ENCODE measurements around the gene WBP4. TPM values are rescaled to one million over a fixed set of nuclear protein-coding genes. Genes with fewer than 3 reads are reported as not detected.

Gene WBP4
- polyA plus RNA-seq, 3 donors, result 2.8 to 3.8 (median 3.7) TPM

GRCh38 chr13:41107104-41107571 is 45.8 kb downstream of the WBP4 start:
- intact Hi-C loops (cut with micrococcal nuclease), result no loop called here
- H3K4me3 ChIP-seq (replicated peaks in 1 of 3; ENCODE audit: low read depth in 2 of 3, low read length in 3 of 3), result no peak overlapping the region
- no peak for TF ChIP-seq CTCF (IDR thresholded peaks at IDR 0.05)
- H3K9me3 ChIP-seq (replicated peaks in 1 of 2; ENCODE audit: control insufficient read depth in 1 of 2, insufficient read depth in 1 of 2, low read length in 2 of 2), result peaks cover 0 to 11% of the 10 kb centered on the region in 2 donors
- no peak for DNase-seq
- no peak overlapping the region for H3K27ac Mint-ChIP-seq
- no peaks in the 10 kb centered on the region for H3K4me1 ChIP-seq (ENCODE audit: control insufficient read depth in 1 of 2, insufficient read depth in 2 of 2, low read length in 2 of 2)
- no peaks in the 10 kb centered on the region for H3K36me3 Mint-ChIP-seq
- WGBS (ENCODE audit: insufficient coverage), result 97% methylated on average over 11 of the region's 15 CpGs
- H3K27ac ChIP-seq (ENCODE audit: low read depth in 1 of 2, low read length in 2 of 2), result no peak overlapping the region
- H4K20me1 ChIP-seq (ENCODE audit: insufficient read depth, low read length), result no peaks in the 10 kb centered on the region
- H3K79me2 ChIP-seq (ENCODE audit: insufficient read depth, low read length), result no peaks in the 10 kb centered on the region
- peaks cover 2 to 13% (median 8%) of the 10 kb centered on the region in 7 donors for H3K9me3 Mint-ChIP-seq
- H3K9ac ChIP-seq (ENCODE audit: insufficient read depth, low read length, poor library complexity, severe bottlenecking), result no peak overlapping the region
- H3K4me1 Mint-ChIP-seq, result no peaks in the 10 kb centered on the region
- no peak overlapping the region for H3K4me2 ChIP-seq (replicated peaks; ENCODE audit: extremely low read depth, low read length, poor library complexity, severe bottlenecking)
- H3K27me3 Mint-ChIP-seq (ENCODE audit: low read depth in 3 of 3), result peaks cover 0 to 4% (median 1%) of the 10 kb centered on the region in 3 donors
- no peaks in the 10 kb centered on the region for H3K36me3 ChIP-seq (replicated peaks in 1 of 2; ENCODE audit: control insufficient read depth in 1 of 2, insufficient read depth in 2 of 2, low read length in 2 of 2)
- no peak overlapping the region for H2AFZ ChIP-seq (ENCODE audit: insufficient read depth, low read depth, low read length, poor library complexity, severe bottlenecking)
- no peaks in the 10 kb centered on the region for H3K27me3 ChIP-seq (ENCODE audit: control insufficient read depth in 2 of 2, insufficient read depth in 2 of 2, low read length in 2 of 2)
- H3K4me3 Mint-ChIP-seq, result no peak overlapping the region

GRCh38 chr13:41107584-41108014 is 46.3 kb downstream of the WBP4 start:
- Mint-ChIP-seq H3K36me3 (no peaks in the 10 kb centered on the region), H3K4me1 (no peaks in the 10 kb centered on the region), H3K9me3 (peaks cover 2 to 13% (median 8%) of the 10 kb centered on the region in 7 donors), H3K4me3 (no peak overlapping the region), H3K27me3 (ENCODE audit: low read depth in 3 of 3) (peaks cover 0 to 4% (median 1%) of the 10 kb centered on the region in 3 donors), H3K27ac (no peak overlapping the region)
- Histone ChIP-seq H3K4me3 (replicated peaks in 1 of 3; ENCODE audit: low read depth in 2 of 3, low read length in 3 of 3) (no peak overlapping the region), H3K4me2 (replicated peaks; ENCODE audit: extremely low read depth, low read length, poor library complexity, severe bottlenecking) (no peak overlapping the region), H3K4me1 (ENCODE audit: control insufficient read depth in 1 of 2, insufficient read depth in 2 of 2, low read length in 2 of 2) (no peaks in the 10 kb centered on the region), H3K36me3 (replicated peaks in 1 of 2; ENCODE audit: control insufficient read depth in 1 of 2, insufficient read depth in 2 of 2, low read length in 2 of 2) (no peaks in the 10 kb centered on the region), H3K79me2 (ENCODE audit: insufficient read depth, low read length) (no peaks in the 10 kb centered on the region), H3K27me3 (ENCODE audit: control insufficient read depth in 2 of 2, insufficient read depth in 2 of 2, low read length in 2 of 2) (no peaks in the 10 kb centered on the region), H3K9me3 (replicated peaks in 1 of 2; ENCODE audit: control insufficient read depth in 1 of 2, insufficient read depth in 1 of 2, low read length in 2 of 2) (peaks cover 0 to 11% of the 10 kb centered on the region in 2 donors), H4K20me1 (ENCODE audit: insufficient read depth, low read length) (no peaks in the 10 kb centered on the region), H3K27ac (ENCODE audit: low read depth in 1 of 2, low read length in 2 of 2) (no peak overlapping the region), H2AFZ (ENCODE audit: insufficient read depth, low read depth, low read length, poor library complexity, severe bottlenecking) (no peak overlapping the region), H3K9ac (ENCODE audit: insufficient read depth, low read length, poor library complexity, severe bottlenecking) (no peak overlapping the region)
- no peak for TF ChIP-seq CTCF (IDR thresholded peaks at IDR 0.05)
- no peak for DNase-seq
- 100% methylated on average over 4 of the region's 7 CpGs for WGBS (ENCODE audit: insufficient coverage)
- intact Hi-C loops (cut with micrococcal nuclease), result no loop called here
